GM21786 (cell line): ENCODE results near the gene RCHY1.

Source experiments
- ATAC-seq: cut with Tn5 transposase; IDR thresholded peaks from one replicate; pipeline ENCODE4 v1.9.1; 2021; ENCODE audit not compliant: unreplicated experiment

RCHY1 gene

GRCh38 chr4:75432683-75433082 lies 81.5 kb downstream of the RCHY1 start:
- no peak for ATAC-seq

- peak; percentile 60 for ATAC-seq
Observed at GRCh38 chr4:75429208-75429607, 85.0 kb downstream of the RCHY1 start.
